Measurements from ENCODE around the gene SNTB2.

The SNTB2 gene

DNA sequence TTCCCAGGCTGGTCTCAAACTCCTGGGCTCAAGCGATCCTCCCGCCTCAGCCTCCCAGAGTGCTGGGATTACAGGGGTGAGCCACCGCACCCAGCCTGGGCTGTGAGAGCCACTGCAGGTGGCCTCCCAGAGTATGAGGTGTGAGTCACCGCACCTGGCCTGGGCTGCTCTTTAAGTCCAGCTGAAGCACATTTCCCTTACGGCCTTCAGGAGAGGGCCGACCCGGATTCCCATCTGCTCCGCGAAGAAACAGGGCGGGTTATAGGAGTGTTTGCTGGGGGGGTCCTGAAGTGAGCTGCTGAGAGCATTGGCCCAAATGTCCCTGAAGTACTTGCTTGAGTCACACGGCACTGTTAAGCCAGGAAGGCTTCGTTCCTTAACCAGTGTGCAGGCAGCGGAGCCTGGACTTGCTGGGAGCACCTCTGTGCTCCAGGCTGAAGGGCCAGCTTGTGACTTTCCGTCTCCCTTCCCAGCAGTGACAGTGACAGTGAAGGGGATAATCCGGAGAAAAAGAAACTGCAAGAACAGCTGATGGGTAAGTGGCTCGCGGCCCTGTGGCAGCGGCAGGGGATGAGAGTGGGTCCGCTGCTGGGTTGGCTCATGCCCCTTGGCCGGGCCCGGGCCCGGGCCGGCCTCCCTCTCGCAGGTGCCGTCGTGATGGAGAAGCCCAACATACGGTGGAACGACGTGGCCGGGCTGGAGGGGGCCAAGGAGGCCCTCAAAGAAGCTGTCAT is 131.4 kb downstream of the SNTB2 start:
- Histone ChIP-seq H3K27ac (ENCODE audit: low read depth, low read length, severe bottlenecking) (no peak overlapping the region), H3K4me1 (ENCODE audit: control insufficient read depth, insufficient read depth, low read length, poor library complexity, severe bottlenecking) (no peaks in the 10 kb centered on the region), H3K4me3 (ENCODE audit: extremely low read depth, insufficient read depth, low read length, poor library complexity, severe bottlenecking) (no peak overlapping the region), H3K36me3 (ENCODE audit: control insufficient read depth, insufficient read depth, low read length) (peaks cover 91% of the 10 kb centered on the region), H3K9me3 (ENCODE audit: control insufficient read depth, low read length) (no peaks in the 10 kb centered on the region)
- 91 to 96% methylated on average over 29 to 30 of the region's 30 CpGs for WGBS, 2 experiments (ENCODE audit: insufficient coverage in 2 of 2)

DNA sequence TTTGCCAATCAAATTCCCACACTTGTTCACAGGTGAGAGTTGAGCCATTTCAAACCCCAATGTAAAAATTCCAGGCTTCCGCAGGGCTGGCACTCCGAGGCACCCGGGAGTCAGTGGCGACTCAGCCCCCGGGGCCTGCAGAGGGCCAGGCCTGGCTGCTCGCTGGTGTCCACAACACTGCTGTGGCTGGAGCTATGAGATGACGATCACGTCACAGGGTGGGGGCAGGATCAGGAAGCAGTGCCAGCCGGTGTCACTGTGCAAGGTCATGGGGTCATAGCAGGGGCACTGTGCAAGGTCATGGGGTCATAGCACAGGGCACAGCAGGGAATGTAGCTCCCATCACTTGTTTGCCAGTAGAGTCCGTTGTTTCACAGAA is 131.9 kb downstream of the SNTB2 start:
- Histone ChIP-seq H3K27ac (ENCODE audit: low read depth, low read length, severe bottlenecking) (no peak overlapping the region), H3K36me3 (ENCODE audit: control insufficient read depth, insufficient read depth, low read length) (peaks cover 92% of the 10 kb centered on the region), H3K4me1 (ENCODE audit: control insufficient read depth, insufficient read depth, low read length, poor library complexity, severe bottlenecking) (no peaks in the 10 kb centered on the region), H3K4me3 (ENCODE audit: extremely low read depth, insufficient read depth, low read length, poor library complexity, severe bottlenecking) (no peak overlapping the region), H3K9me3 (ENCODE audit: control insufficient read depth, low read length) (no peaks in the 10 kb centered on the region)
- 98% methylated on average over 10 of the region's 10 CpGs for WGBS, 2 experiments (ENCODE audit: insufficient coverage in 2 of 2)

DNA sequence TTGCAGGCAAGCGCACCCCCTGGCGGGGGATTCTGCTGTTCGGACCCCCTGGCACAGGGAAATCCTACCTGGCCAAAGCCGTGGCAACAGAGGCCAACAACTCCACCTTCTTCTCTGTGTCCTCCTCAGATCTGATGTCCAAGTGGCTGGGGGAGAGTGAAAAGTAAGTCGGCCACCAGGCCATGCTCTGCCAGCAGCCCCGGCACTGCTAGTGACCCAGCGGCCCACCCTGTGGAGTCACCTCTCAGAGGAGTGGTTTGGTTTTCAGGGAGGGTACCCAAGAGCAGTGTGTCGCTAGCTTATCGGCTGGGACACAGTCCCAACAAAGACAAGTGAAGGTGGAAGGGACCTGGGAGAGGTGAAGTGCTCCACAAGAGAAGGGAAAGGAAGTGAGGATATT is 132.4 kb downstream of the SNTB2 start:
- H3K4me3 ChIP-seq (ENCODE audit: extremely low read depth, insufficient read depth, low read length, poor library complexity, severe bottlenecking) = no peak overlapping the region
- peaks cover 92% of the 10 kb centered on the region for H3K36me3 ChIP-seq (ENCODE audit: control insufficient read depth, insufficient read depth, low read length)
- H3K27ac ChIP-seq (ENCODE audit: low read depth, low read length, severe bottlenecking) = no peak overlapping the region
- no peaks in the 10 kb centered on the region for H3K9me3 ChIP-seq (ENCODE audit: control insufficient read depth, low read length)
- 96 to 99% methylated on average over 8 to 9 of the region's 9 CpGs for WGBS, 2 experiments (ENCODE audit: insufficient coverage in 2 of 2)
- H3K4me1 ChIP-seq (ENCODE audit: control insufficient read depth, insufficient read depth, low read length, poor library complexity, severe bottlenecking) = peaks cover 4% of the 10 kb centered on the region

DNA sequence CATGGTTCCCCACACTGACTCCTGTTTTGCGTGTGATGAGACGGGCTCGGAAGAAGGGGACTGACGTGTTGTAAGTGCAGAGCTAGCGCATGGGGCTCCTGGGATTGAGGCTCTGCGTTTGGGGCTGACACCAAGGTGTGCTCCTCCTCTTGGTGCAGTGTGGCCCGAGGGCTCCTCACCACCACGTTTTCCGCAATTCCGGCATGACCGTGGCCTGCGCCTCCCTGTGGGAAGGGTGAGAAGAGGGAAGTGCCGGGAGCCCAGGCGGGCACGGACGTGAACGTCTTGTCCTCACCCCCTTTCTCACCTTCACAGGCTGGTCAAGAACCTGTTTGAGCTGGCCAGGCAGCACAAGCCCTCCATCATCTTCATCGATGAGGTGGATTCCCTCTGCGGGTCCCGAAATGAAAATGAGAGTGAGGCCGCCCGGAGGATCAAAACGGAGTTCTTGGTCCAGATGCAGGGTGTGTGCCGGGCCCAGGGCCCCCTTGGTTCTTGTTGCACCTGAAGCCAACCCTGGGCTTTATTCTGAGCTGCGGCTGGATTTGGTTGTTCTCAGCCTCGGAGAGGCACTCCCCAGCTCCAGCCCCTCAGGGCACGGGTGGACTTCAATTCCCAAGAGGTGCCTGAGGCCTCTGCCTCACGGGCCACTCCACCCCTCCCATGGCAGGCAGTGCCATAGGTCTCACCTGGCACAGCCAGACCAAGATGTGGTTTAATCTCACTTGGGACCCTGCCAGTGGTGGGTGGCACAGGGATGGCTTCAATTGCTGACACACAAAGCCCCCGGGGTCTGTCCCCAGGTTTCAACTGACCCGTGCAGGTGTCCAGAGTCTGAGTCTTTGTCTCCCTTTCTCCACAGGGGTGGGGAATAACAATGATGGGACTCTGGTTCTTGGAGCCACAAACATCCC is 133.1 kb downstream of the SNTB2 start:
- H3K4me1 ChIP-seq (ENCODE audit: control insufficient read depth, insufficient read depth, low read length, poor library complexity, severe bottlenecking) = peaks cover 9% of the 10 kb centered on the region
- peaks cover 93% of the 10 kb centered on the region for H3K36me3 ChIP-seq (ENCODE audit: control insufficient read depth, insufficient read depth, low read length)
- H3K27ac ChIP-seq (ENCODE audit: low read depth, low read length, severe bottlenecking) = no peak overlapping the region
- H3K9me3 ChIP-seq (ENCODE audit: control insufficient read depth, low read length) = no peaks in the 10 kb centered on the region
- 94 to 95% methylated on average over 20 to 24 of the region's 30 CpGs for WGBS, 2 experiments (ENCODE audit: insufficient coverage in 2 of 2)
- no peak overlapping the region for H3K4me3 ChIP-seq (ENCODE audit: extremely low read depth, insufficient read depth, low read length, poor library complexity, severe bottlenecking)

DNA sequence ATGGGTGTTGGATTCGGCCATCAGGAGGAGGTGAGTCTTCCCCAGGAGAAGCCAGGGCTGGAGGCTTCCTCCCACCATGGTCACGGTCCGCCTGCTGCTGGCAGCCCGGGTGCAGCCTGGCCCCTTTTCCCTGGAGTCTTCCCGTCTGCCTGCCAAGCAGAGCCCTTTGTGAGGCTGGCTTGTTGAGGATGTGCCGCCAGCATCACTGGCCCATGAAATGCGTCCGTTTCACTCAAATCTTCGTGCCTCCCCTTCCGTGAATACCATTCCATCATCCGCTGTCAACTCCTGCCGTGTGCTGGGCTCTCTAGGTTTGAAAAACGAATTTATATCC is 133.7 kb downstream of the SNTB2 start:
- Histone ChIP-seq H3K4me1 (ENCODE audit: control insufficient read depth, insufficient read depth, low read length, poor library complexity, severe bottlenecking) (peaks cover 9% of the 10 kb centered on the region), H3K36me3 (ENCODE audit: control insufficient read depth, insufficient read depth, low read length) (peaks cover 93% of the 10 kb centered on the region)
- 91 to 93% methylated on average over 8 to 12 of the region's 13 CpGs for WGBS, 2 experiments (ENCODE audit: insufficient coverage in 2 of 2)

DNA sequence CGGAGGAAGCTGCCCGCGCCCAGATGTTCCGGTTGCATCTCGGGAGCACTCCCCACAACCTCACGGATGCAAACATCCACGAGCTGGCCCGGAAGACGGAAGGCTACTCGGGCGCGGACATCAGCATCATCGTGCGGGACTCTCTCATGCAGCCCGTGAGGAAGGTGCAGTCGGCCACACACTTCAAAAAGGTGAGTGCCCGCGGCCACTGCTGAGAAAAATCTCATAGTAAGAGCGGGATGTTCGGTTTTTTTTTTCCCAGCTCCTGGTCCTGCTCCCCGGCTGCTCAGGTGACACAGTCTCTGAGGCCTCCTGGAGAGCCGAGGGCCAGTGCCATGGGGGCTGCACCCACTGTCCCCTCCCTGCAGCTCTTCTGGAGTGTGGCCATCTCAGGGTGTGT is 134.1 kb downstream of the SNTB2 start:
- H3K4me1 ChIP-seq (ENCODE audit: control insufficient read depth, insufficient read depth, low read length, poor library complexity, severe bottlenecking) = peaks cover 11% of the 10 kb centered on the region
- peaks cover 93% of the 10 kb centered on the region for H3K36me3 ChIP-seq (ENCODE audit: control insufficient read depth, insufficient read depth, low read length)
- WGBS, 2 experiments (ENCODE audit: insufficient coverage in 2 of 2) = 93 to 94% methylated on average over 22 of the region's 22 CpGs
- no peak overlapping the region for H3K4me3 ChIP-seq (ENCODE audit: extremely low read depth, insufficient read depth, low read length, poor library complexity, severe bottlenecking)
- no peaks in the 10 kb centered on the region for H3K9me3 ChIP-seq (ENCODE audit: control insufficient read depth, low read length)
- no peak overlapping the region for H3K27ac ChIP-seq (ENCODE audit: low read depth, low read length, severe bottlenecking)

More for the DNA sequence above, 133.7 kb downstream of the SNTB2 start:
- Histone ChIP-seq H3K9me3 (ENCODE audit: control insufficient read depth, low read length) (no peaks in the 10 kb centered on the region), H3K27ac (ENCODE audit: low read depth, low read length, severe bottlenecking) (no peak overlapping the region), H3K4me3 (ENCODE audit: extremely low read depth, insufficient read depth, low read length, poor library complexity, severe bottlenecking) (no peak overlapping the region)

DNA sequence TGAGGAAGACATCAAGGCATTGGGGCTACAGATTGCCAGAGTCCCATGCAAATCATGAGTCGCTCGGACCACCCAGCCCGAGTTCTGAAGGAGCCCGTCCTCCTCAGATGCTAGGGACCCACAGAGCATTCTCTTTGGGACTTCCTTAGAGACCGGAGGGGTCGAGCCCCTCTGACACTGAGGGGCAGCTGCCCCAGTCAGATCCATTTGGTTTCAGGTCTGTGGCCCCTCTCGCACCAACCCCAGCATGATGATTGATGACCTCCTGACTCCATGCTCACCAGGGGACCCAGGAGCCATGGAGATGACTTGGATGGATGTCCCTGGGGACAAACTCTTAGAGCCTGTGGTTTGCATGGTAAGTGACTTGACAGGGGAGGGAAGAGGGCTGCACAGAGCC is 135.4 kb downstream of the SNTB2 start:
- WGBS, 2 experiments (ENCODE audit: insufficient coverage in 2 of 2) = 95 to 98% methylated on average over 6 to 7 of the region's 7 CpGs
- Histone ChIP-seq H3K27ac (ENCODE audit: low read depth, low read length, severe bottlenecking) (no peak overlapping the region), H3K9me3 (ENCODE audit: control insufficient read depth, low read length) (no peaks in the 10 kb centered on the region), H3K4me1 (ENCODE audit: control insufficient read depth, insufficient read depth, low read length, poor library complexity, severe bottlenecking) (peaks cover 13% of the 10 kb centered on the region), H3K36me3 (ENCODE audit: control insufficient read depth, insufficient read depth, low read length) (peaks cover 94% of the 10 kb centered on the region), H3K4me3 (ENCODE audit: extremely low read depth, insufficient read depth, low read length, poor library complexity, severe bottlenecking) (no peak overlapping the region)

DNA sequence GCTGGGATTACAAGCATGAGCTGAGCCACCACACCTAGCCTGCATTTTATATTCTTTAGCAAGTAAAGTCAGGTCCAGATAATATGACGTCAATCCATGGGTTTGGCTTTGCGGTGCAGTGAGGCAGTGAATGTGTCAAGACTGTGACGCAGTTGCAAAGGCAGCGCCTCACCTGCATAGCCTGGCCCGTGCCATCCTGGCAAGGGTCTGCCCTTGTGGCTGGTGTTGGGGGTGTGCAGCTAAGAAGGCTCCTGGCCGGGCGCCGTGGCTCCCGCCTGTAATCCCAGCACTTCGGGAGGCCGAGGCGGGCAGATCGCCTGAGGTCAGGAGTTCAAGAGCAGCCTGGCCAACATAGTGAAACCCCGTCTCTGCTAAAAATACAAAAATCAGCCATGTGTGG is 136.5 kb downstream of the SNTB2 start:
- H3K4me1 ChIP-seq (ENCODE audit: control insufficient read depth, insufficient read depth, low read length, poor library complexity, severe bottlenecking) = peaks cover 18% of the 10 kb centered on the region
- H3K4me3 ChIP-seq (ENCODE audit: extremely low read depth, insufficient read depth, low read length, poor library complexity, severe bottlenecking) = no peak overlapping the region
- peaks cover 98% of the 10 kb centered on the region for H3K36me3 ChIP-seq (ENCODE audit: control insufficient read depth, insufficient read depth, low read length)

DNA sequence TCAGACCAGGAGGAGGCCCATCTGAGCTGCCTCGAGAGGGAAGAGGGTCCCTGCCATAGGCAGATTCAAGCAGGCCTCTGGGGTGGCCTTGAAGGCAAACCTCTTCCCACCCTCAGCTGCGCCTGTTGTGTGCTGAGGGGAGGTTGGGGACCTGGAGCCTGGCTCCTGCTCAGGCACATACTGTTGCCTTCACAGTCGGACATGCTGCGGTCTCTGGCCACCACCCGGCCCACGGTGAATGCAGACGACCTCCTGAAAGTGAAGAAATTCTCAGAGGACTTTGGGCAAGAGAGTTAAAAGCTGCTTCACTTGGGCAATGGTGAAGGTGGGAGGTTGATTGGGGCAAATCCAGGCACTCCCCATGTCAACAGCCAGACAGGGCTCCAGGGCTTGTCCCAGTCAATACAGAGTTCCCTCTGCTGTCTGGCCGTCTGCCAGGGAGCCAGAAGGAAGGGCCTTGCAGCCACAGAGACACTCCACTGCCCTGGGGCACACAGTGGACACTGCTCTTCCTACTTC is 137.1 kb downstream of the SNTB2 start:
- H3K36me3 ChIP-seq (ENCODE audit: control insufficient read depth, insufficient read depth, low read length) = peaks cover 98% of the 10 kb centered on the region
- peaks cover 19% of the 10 kb centered on the region for H3K4me1 ChIP-seq (ENCODE audit: control insufficient read depth, insufficient read depth, low read length, poor library complexity, severe bottlenecking)
- H3K9me3 ChIP-seq (ENCODE audit: control insufficient read depth, low read length) = no peaks in the 10 kb centered on the region
- H3K27ac ChIP-seq (ENCODE audit: low read depth, low read length, severe bottlenecking) = peak overlapping the region; percentile 16
- no peak overlapping the region for H3K4me3 ChIP-seq (ENCODE audit: extremely low read depth, insufficient read depth, low read length, poor library complexity, severe bottlenecking)
- 93 to 96% methylated on average over 8 of the region's 8 CpGs for WGBS, 2 experiments (ENCODE audit: insufficient coverage in 2 of 2)

More for the DNA sequence above, 136.5 kb downstream of the SNTB2 start:
- H3K27ac ChIP-seq (ENCODE audit: low read depth, low read length, severe bottlenecking) = no peak overlapping the region
- H3K9me3 ChIP-seq (ENCODE audit: control insufficient read depth, low read length) = no peaks in the 10 kb centered on the region
- 96 to 97% methylated on average over 7 to 14 of the region's 14 CpGs for WGBS, 2 experiments (ENCODE audit: insufficient coverage in 2 of 2)

DNA sequence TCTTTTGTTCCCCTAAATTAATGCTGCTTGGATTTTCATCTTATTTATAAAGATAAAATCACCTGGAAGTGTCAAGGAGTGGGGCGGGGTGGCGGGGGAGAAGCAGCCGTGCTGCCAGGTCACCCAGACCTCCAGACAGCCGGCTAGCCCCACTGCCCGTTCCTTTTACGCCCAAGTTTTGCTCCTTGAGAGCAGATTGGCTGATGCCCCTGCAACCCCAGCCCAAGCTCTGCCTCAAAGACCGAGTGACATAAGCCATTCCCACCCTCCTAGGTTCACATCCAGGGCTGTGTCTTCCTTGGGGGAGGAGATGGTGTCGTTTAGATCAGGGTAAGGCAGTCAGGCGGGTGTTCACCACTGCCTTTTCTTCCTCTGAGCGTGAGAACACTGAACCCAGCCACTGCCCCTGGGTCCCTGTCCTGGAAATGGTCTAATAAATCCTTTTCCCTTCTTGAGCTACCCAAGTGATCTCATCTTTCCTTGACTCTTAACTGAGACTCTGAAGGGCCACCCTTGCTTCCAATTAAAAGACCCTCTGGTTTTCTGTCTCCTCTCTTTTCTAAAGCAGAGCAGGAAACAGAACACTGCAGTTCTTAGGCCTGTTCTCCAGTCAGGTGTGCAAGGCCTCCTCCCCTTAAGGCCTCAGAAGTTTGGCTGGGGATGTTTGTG is 137.8 kb downstream of the SNTB2 start:
- peaks cover 19% of the 10 kb centered on the region for H3K4me1 ChIP-seq (ENCODE audit: control insufficient read depth, insufficient read depth, low read length, poor library complexity, severe bottlenecking)

More for the DNA sequence above, 137.8 kb downstream of the SNTB2 start:
- H3K9me3 ChIP-seq (ENCODE audit: control insufficient read depth, low read length) = no peaks in the 10 kb centered on the region
- H3K4me3 ChIP-seq (ENCODE audit: extremely low read depth, insufficient read depth, low read length, poor library complexity, severe bottlenecking) = no peak overlapping the region
- H3K27ac ChIP-seq (ENCODE audit: low read depth, low read length, severe bottlenecking) = peak overlapping the region; percentile 16
- WGBS, 2 experiments (ENCODE audit: insufficient coverage in 2 of 2) = 87 to 94% methylated on average over 6 to 8 of the region's 10 CpGs
- H3K36me3 ChIP-seq (ENCODE audit: control insufficient read depth, insufficient read depth, low read length) = peaks cover 91% of the 10 kb centered on the region
